GM18508 (cell line): ENCODE data around the gene ATP2A1.
A peak's percentile ranks its signal among the peaks of the same experiment; 100 is the strongest.
"Not testable (repeated sequence)": the region's sequence is repeated elsewhere in the genome, so short reads cannot be mapped to it uniquely, and the experiment has no call there.

ENCODE experiments used
- ATAC-seq: cut with Tn5 transposase; IDR thresholded peaks from one replicate; pipeline ENCODE4 v1.9.1; 2021; ENCODE audit warnings: moderate number of reproducible peaks; ENCODE audit not compliant: insufficient read depth, unreplicated experiment

Gene ATP2A1

DNA sequence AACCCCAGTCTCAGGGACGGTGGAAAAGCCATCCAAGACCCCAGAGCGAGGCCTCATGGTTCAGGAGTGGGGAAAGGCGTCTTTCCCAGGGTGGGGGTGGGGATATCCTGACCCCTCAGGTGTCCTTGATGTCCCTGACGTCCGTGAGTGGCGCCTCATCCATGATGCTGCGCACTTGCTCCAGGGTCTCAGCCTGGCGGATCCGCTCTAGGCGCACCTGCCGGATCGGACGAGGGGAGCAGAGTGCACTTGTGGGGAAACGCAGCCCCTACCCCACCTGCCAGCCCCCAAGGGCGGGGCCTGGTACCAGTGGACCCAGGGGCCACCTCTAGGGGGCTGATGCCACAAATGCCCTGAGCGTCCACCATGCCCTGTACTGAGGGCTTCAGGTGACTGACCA lies 26.5 kb downstream of the ATP2A1 start:
- no peak for ATAC-seq

- ATAC-seq, result no peak
Measured at GRCh38 chr16:28905229-28905754, 27.0 kb downstream of the ATP2A1 start.

DNA sequence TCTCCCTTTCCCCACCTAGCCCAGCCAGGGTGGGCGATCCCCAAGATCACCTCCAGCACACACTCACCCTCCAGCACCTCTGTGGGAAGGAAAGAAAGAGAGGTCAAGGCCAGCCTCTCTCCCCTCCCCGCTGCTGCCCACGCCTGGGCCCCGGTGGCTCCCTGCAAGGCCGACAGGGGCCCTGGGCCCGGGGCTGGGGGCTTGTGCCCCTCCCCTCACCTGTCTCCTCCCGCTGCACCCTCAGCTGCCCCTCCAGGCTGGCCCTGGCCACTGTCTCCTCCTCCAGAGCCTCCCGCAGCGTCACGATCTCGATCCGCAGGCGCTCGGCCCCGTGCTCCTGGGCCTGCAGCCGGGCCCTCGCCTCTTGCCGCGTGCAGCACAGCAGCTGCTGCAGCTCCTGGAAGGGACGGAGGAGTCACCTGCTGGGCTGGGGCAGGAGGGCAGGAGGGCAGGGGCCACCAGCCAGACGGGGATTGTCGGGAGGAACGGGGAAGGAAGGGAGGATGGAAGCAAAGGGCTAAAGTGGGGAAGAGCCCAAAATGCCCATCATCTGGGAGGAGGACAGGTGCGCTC lies 27.6 kb downstream of the ATP2A1 start:
- no peak for ATAC-seq

- no peak for ATAC-seq
Measured at GRCh38 chr16:28910086-28911031, 32.1 kb downstream of the ATP2A1 start.

DNA sequence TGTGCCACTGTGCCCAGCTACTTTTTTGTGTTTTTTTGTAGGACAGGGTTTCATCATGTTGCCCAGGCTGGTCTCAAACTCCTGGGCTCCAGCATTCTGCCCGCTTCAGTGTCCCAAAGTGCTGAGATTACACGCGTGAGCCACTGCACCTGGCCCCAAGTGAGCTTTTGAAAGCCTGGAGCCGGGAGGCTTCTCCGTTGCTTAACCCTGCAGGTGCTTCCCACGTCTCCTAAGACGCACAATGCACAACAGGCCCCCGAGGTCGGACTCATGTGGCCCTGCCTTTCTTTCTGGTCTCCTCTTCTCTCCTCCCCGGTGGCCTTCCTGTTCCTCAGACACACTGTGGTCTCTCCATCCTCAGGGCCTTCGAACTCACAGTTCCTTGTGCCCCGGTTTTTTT lies 34.3 kb downstream of the ATP2A1 start:
- no peak for ATAC-seq

- no peak for ATAC-seq
Measured at GRCh38 chr16:28913946-28914724, 35.8 kb downstream of the ATP2A1 start.

- ATAC-seq, result no peak
Measured at GRCh38 chr16:28915181-28915580, 36.9 kb downstream of the ATP2A1 start.

DNA sequence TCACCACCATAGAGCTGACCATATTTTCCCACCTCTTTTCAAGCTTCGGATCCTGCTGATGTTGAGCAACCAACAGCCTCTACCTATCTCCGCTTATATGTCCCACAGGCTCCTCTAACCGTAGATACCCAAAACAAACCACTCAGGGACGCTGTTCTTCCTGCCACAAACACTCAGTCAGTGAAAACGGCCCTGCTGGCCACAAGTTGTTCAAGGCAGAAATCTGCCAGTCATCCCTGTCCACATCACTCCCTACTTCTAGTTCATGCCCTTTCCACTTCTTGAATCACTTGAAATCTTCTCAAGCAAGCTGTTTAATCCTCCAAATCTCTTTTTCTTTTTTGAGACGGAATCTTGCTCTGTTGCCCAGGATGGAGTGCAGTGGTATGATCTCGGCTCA lies 38.8 kb downstream of the ATP2A1 start:
- no peak for ATAC-seq

DNA sequence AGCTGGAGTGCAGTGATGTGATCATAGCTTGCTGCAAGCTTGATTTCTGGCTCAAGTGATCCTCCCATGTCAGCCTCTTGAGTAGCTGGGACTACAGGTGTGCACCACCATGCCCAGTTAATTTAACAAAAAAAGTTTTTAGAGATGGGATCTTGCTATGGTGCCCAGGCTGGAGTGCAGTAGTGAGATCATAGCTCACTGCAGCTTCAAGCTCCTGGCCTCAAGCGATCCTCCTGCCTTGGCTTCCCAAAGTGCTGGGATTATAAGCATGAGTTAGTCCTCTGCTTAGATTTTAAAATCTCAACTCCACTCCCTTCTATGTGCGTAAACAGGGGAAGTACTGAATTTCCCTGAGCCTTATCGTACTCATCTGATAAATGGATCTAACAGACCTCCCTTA lies 40.4 kb downstream of the ATP2A1 start:
- no peak for ATAC-seq

DNA sequence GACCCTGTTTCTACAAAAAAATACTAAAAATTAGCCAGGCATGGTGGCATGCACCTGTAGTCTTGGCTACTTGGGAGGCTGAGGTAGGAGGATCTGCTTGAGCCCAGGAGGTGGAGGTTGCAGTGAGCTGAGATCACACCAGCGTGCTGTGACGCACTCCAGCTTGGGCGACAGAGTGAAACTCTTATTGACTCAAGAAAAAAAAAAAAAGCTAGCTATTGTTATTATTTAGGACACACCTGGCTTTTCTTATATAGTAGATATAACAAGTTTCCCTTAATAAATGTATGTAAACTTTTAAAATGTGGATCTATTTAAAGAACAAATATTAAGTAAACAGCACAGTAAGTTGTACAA lies 44.9 kb downstream of the ATP2A1 start:
- no peak for ATAC-seq

DNA sequence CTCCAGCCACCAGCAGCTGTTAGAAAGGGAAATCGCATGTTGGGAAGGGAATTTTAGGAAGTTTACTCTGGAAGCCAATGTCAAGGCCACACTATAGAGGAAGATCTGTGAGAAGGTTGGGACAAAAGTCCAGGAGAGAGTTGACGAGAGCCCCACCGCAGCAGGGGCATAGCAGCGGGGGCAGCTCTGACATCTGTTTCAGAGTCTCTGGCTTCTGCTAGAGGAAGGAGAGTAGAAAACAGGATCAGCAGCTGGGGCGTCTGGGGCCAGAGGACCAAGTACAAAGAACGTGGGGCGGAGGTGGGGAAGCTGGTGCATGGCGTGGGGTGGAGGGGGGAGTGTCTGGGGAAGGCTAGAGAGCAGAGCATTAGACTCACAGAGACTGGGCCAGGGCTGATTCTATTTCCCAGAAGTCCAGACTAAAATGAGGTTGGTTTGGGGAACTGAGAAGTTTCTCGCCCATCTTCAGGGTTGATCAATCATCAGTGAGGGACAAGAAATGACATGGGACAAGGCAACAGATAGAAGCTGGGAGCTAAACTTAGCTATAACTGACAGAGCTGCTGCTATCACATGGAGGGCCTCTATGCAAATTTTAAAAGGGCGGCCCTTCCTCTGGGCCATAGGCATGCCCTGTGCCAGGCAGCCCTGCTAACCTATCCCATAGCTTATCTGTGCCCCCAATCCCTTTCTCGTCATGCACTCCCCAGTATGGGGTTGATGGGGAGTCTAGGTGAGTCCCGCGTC lies 45.5 kb downstream of the ATP2A1 start:
- ATAC-seq, result peak; percentile 53

DNA sequence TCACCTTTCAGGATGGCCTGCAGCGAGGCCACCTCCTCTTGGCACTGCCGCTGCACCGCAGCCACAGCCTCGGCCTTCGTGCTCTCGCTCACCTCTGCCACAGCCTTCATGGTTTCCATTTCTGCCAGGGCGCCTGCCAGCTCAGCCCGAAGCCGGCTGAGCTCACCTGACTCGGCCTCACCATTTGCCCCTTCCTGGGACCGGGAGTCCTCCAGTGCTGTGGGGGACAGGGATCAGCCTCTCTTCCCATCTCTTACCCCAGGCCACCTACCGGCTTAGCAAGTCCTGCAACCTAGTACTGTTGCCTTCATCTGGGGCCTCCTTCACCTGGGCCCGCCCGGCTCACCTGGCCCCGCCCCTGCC lies 46.1 kb downstream of the ATP2A1 start:
- ATAC-seq, result peak; percentile 18

GRCh38 chr16:28924762-28925385 lies 46.6 kb downstream of the ATP2A1 start, which contains the start of gene RABEP2:
TSS of gene RABEP2 (minus strand) at chr16:28925238. CDS start at chr16:28925163, 75 bp downstream.
- ATAC-seq, result peak; percentile 29

GRCh38 chr16:28925386-28926228 lies 47.3 kb downstream of the ATP2A1 start:
- ATAC-seq, result peak; percentile 6

DNA sequence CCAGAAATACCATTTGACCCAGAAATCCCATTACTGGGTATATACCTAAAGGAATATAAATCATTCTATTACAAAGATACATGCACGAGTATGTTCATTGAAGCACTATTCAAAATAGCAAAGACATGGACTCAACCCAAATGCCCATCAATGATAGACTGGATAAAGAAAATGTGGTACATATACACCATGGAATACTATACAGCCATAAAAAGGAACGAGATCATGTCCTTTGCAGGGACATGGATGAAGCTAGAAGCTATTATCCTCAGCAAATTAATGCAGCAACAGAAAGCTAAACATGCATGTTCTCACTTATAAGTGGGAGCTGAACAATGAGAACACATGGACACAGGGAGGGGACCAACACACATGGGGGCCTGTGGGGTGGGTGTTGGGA lies 48.0 kb downstream of the ATP2A1 start:
- ATAC-seq, result not testable (repeated sequence)

DNA sequence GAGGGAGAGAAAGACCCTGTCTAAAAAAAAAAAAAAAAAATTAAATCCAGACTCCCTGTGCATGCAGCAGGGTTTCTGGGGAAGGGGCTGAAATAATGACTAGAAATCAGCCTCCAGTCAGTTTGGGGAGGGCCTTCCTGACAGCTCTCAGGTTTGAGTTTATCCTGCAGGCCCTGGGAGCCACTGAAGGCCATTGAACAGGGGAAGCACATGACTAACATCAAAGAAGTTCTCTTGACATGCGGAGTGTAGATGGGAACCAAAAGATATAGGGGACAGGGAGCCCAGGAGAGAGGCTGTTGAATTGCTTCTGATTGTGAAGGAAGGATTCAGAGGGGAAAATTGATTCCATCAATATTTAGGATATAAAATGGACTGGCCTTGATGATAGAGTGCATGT lies 49.5 kb downstream of the ATP2A1 start:
- ATAC-seq, result no peak

DNA sequence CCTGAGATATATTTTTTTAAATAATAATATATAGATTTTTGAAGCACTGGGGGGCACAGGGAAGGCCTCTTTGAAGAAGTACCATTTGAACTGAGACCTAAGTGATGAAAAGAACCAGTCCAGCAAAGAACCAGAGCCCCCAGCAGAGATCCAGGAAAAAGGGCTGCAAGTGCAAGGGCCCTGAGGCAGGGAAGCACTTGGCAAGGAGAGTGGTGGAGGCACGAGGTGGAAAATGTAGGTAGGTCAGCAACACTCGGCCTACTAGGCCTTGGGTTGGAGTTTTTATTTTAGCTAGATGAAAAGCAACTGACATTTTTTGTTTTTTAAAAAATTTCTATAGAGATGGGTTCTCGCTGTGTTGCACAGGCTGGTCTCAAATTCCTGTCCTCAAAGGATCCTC lies 51.9 kb downstream of the ATP2A1 start:
- ATAC-seq, result no peak

DNA sequence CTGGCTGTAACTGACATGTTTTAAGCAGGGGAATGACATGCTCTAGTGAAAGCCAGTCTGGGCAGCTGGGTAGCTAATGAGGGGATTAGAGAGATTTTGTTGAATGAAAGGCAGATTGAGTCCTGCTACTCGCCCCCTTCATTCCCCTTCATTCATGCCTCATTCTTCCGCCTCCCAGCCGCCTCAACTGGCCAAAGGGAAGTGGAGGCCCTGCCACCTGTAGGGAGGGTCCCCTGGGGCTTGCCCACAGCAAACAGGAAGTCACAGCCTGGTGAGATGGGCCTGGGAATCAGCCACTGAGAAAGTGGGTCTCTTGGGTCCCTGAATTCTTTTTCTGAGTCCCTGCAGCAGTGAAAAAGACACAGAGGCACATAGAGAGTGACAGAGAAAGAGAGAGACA lies 52.4 kb downstream of the ATP2A1 start:
- ATAC-seq, result no peak

GRCh38 chr16:28931801-28932225 lies 53.5 kb downstream of the ATP2A1 start, which contains the start of gene CD19:
TSS of gene CD19 (plus strand) at chr16:28931971. CDS start at chr16:28932001, 30 bp downstream.
- no peak for ATAC-seq
